Stimulated activated naive CD8-positive, alpha-beta T cell treated with anti-CD3 and anti-CD28 coated beads, Interleukin-15, Interleukin-2, amounts not matched to agents 100 U/mL and 50 U/mL, for 24 hours (primary cell): Measurements from ENCODE around the gene SERTAD1.
"Not testable (repeated sequence)": the region's sequence is repeated elsewhere in the genome, so short reads cannot be mapped to it uniquely, and the experiment has no call there.

Experiments used
- ATAC-seq: fragments of 150-1000 bp; cut with Tn5 transposase; one replicate; pipeline ENCODE4 v1.10.0; 2021
- DNase-seq: peaks from one replicate; pipeline ENCODE4 v3.0.0; 2021

SERTAD1 gene, protein sequence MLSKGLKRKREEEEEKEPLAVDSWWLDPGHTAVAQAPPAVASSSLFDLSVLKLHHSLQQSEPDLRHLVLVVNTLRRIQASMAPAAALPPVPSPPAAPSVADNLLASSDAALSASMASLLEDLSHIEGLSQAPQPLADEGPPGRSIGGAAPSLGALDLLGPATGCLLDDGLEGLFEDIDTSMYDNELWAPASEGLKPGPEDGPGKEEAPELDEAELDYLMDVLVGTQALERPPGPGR

DNA sequence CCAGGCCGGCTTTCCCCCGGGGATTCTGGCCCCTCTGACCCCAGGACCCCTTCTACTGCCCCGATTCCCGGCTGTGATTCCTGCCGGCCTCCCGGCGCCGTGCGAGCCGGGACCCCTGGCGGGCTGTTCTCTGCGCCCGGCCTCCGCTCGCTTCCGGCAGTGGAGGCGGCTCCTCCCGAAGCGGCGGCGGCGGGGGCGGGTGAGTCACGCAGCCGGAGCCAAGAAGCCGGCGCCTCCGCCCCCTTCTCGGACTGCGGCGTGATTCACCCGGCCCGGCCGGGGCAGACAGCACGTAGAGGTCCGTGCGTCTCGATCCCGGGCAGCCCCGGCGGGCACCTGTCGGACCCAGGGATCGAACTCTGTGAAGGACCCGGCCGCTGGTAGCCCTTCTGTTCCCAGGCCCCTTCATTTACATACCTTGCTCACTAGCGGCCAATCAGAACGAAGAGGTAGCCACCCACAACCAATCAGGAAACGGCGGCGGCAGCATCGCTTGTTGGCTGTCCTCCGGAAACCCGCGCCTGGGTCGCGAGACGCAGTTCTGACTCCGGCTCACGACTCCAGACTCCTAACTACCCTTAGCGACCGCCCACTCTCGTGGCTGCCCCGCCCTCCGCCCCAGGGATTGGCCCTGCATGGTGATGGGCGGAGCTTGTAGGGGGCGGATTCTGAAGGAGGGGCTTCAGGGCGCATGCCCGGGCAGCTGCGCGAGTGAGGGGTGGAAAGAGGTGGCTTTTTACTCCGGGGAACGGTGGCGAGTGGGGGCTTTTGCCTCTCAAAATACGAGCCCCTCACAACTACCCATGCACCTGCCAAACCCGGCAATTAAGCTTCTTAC is at the start of gene SERTAD1:
SERTAD1 (minus strand) TSS at position 543 of the 838 bp plus-strand sequence. CDS start 2,446 bp downstream, outside the sequence.
- DNase-seq (peak; percentile 100), ATAC-seq (peak; percentile 90)

DNA sequence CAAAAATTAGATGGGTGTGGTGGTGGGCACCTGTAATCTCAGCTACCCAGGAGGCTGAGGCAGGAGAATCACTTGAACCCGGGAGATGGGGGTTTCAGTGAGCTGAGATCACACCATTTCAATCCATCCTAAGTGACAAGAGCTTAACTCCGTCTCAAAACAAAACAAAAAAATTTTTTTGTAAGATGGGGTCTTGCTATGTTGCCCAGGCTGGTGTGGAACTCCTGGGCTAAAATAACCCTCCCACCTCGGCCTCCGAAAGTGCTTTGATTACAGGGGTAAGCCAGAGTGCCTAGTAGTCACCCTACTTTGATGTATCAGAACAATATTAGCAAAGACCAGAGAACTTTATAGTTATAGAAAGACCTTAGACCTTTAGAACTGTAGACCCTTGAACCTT is 48.9 kb upstream of the SERTAD1 start:
- no peak for ATAC-seq
- no peak for DNase-seq

DNA sequence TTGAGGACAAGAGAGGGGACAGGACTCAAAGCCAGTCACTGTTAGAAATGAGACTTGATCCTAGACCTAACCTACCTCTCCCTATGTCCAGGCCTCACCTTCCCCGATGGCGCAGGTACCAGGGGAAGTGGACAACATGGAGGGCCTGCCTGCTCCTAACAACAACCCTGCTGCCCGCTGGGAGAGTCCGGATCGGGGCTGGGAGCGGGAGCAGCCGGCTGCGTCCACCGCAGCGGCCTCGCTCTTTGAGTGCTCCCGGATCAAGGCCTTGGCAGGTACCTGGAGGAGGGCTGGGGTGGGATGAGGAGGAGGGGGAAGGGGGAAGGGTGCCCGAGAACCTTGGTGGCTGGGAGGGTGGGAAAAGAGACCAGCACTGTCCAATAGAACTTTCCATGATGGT is 46.7 kb upstream of the SERTAD1 start:
- ATAC-seq (no peak), DNase-seq (no peak)

DNA sequence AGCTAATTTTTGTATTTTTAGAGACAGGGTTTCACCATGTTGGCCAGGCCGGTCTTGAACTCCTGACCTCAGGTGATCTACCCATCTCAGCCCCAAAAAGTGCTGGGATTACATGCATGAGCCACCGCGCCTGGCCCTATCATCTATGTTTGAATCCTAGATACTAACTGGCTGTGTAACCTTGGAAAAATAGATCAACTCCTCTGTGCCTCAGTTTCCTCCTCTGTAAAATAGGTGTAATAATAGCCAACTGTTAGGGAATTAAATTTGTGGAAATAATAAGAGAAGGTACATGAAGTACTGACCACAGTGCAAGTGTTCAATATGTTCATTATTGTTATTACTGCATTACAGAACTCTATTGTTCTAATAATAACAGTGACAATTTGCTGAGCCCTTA is 45.3 kb upstream of the SERTAD1 start:
- DNase-seq (no peak), ATAC-seq (no peak)

DNA sequence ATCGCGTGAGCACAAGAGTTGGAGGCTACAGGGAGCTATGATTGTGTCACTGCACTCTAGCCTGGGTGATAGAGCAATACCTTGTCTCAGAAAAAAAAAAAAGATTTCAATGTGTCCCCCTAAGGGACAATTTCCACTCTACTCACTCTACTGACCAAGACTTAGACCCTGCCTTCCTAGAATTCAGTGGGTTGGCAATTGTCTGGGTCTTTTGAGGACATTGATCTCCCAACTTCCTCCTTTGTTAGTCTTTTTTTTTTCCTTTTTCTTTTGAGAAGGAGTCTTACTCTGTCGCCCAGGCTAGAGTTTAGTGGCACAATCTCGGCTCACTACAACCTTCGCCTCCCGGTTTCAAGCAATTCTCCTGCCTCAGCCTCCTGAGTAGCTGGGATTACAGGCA is 43.2 kb upstream of the SERTAD1 start:
- DNase-seq: no peak
- ATAC-seq: no peak

DNA sequence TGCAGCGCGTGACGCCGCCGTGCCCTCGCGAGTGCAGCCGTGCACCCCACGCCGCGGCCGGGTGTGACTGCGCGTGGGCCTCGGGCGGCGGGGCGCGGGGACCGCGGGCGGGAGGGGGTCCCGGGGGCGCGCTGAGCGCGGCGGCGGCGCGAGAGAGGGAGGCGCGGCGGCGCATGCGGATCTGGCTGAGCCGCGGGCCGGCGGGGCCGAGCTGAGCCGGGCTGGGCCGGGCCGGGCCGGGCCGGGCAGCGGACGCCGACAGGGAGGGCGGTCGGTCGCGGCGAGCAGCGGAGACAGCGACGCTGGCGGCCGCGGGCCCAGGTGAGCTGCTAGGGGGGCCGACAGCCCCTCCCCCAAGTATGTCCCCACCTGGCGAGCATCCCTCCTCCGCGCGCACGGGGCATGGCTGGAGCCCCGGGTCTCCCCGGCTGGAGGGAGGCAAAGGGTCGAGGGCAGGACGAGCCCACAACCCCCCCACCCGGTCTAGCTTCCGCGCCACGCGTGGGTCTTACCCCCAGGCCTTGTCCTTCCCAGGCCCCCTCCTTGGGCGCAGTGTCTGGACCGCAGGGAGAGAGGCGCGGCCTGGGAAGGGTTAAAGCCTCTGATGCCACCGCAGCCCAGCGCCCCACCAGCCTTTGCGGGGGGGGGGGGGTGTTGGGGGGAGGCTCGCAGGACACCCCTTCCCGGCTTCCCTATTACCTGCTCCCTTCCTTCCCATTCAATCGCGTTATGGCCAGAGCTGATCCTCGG is 41.4 kb upstream of the SERTAD1 start, which contains the start of gene SPTBN4:
SPTBN4 (plus strand) TSS at position 17 of the 750 bp plus-strand sequence. CDS start 5,621 bp downstream, outside the sequence.
- ATAC-seq (no peak), DNase-seq (no peak)

DNA sequence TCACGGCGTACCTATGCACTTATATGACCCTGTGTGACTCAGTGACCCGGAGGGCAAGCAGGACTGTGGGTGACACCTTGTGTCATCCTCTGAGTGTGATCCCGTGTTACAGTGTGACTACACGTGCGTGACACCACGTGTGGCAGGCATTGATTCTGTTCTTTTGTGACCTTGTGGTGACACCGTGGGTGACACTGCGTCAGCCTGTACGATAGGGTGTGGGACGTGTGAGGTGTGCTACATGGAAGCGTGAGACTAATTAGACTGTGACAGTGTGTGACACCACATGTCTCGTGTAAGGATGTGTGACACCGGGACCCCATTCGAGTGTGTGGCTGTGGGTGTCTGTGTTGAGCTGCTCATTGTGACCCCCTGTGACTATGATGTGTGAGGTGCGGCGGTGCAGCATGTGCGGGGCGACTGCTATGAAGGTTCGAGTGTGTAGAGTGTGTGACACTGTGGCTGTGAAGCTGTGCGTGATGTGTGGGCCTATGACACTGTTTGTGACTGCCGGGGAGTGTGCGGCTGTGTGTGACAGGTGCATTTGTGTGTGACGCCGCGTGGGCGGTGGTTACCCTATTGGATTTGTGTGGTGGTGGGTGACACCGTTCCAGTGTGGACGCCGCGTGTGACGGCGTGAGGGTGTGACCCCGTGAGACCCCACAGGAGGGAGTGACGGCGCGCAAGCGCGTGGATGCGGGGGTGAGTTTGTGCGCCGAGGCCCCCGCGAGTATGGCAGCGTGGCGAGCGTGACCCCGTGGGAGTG is 40.6 kb upstream of the SERTAD1 start:
- DNase-seq (peak; percentile 72), ATAC-seq (peak; percentile 75)

DNA sequence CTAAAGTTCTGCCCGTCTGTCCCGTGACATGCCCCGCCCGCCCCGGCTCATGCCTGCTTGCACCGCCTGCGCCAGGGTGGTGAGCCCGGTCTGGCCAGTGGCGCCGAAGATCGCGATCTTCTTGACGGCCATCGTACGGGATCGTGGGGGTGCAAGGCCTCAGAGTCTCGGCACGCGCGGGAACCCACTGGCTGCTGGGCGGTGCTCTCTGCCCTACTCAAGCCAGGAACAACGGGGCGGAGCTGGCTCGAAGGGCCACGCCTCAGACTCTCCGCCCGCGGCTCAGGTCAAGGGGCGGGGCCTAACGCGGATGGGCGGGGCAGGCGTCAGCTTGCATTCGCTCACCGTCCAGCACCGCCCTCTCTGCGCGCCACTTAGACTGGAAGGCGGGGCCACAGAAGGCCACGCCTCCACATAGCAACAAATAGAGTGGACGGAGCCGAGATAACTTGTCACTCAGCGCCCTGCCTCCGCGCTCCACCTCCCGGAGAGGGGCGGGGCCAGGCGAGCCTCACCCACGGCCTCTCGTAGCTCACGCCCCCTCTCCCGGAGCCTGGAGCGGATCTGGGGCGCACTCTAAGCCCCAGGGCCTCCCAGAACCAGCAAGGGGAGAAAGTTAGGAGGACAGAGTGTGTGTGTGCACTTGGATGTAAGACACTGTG is 39.9 kb upstream of the SERTAD1 start, which contains the start of gene BLVRB:
BLVRB (minus strand) TSS at position 189 of the 662 bp plus-strand sequence; CDS start at position 132, 57 bp downstream.
- peak; percentile 100 for DNase-seq

DNA sequence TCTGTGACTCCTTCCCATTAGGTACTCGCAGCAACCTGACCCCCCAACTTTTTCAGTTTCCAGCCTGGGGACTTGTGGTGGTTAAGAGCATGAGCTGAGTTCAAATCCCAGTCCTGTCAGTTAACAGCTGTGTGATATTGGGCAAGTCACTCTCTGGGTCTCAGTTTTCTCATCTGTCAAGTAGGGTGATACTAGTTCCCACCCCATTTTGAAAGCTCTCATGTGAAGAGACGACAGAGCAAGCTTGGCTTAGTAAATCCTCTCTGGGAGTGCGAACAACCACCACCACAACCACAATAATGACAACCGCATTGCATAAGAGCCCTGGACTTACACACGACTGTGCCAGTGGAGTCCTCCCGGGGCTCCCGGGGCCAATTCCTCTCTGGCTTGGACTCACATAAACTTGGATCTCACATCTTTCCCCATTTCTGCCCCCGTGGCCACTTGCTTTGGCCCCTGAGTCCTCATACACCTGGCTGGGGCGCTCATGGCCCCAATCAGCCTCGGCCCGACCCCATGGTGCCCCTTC is 39.3 kb upstream of the SERTAD1 start:
- DNase-seq (no peak), ATAC-seq (no peak)

More for the DNA sequence above, 39.9 kb upstream of the SERTAD1 start, which contains the start of gene BLVRB:
- peak; percentile 90 for ATAC-seq

DNA sequence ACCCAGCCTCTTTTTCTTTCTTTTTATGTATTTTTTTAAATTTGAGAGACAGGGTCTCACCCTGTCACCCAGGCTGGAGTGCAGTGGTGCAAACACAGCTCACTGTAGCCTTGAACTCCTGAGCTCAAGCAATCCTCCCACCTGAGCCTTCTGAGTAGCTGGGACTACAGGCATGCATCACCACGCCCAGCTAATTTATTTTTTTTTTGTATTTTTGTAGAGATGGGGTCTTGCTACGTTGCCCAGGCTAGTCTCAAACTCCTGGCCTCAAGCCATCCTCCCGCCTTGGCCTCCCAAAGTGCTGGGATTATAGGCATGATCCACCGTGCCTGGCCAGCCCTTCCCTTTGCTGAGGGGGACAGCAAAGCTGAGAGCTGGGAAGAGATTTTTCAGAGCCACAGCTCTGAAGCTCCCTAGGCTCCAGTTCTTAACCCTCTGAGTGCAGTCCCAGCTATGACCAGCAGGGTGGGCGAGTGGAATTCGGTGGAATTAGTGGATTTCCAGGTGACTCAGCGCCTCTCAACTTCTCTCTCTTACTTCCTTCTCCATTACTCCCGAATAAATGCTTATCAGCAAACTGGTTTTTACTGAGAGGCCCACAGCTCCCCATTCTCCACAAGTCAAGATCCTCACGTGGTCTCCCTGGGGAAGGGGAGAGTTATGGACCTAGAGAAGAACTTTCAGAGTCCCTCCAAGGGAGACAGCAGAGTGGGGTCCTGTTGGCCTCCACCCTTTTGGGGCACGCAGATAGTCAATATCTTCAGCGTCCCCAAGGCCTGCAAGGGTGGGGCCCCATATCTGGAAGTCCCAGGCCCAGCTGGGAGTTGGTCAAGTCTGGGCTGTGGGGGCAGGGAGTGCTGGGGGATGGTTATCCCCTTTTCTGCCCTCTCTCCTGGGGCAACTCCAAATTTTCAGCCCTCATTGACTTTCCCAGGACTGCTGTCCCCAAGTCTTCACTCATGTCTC is 38.5 kb upstream of the SERTAD1 start:
- ATAC-seq (no peak), DNase-seq (peak; percentile 86)

DNA sequence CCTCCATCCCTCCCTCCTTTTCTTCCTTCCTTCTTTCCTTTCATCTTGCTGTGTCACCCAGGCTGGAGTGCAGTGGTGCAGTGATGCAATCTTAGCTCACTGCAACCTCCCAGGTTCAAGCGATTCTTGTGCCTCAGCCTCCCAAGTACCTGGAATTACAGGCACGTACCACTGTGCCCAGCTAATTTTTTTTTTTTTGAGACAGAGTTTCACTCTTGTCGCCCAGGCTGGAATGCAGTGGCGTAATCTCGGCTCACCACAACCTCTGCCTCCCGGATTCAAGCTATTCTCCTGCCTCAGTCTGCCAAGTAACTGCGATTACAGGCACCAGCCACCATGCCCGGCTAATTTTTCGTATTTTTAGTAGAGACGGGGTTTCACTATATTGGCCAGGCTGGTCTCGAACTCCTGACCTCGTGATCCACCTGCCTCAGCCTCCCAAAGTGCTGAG is 37.8 kb upstream of the SERTAD1 start:
- not testable (repeated sequence) for DNase-seq, ATAC-seq

DNA sequence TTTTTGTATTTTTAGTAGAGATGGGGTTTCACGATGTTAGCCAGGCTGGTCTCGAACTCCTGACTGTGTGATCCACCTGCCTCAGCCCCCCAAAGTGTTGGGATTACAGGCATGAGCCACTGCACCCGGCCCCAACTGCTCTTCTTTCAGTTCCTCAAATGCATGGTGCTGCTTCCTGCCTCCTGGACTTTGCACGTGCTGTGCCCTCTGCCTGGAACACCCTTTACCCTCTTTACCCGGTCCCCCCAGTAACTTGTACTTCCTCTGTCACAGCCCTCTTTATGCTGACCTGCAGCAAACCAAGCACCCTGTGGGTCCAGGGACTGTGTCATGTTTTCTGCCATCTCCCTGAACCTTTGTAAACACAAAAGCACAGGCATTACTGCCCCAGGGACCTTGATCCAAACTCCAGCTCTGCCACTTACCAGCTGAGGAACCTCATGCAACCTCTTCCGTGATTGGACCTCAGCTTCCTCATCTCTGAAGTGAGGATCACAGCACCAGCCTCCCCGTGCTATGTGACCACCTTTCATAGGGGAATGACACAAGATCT is 36.0 kb upstream of the SERTAD1 start:
- DNase-seq (no peak), ATAC-seq (no peak)

DNA sequence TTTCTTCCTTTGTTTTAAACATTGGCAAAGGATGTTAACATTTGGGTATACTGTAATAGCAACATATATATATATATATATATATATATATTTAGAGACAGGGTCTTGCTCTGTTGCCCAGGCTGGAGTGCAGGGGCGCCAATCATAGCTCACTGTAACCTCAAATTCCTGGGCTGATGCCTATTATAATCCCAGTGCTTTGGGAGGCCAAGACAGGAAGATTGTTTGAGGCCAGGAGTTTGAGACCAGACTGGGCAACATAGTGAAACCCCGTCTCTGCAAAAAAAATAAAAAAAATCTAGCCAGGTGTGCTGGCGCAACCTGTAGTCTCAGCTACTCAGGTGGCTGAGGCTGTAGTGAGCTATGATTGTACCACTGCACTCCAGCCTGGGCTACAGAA is 34.4 kb upstream of the SERTAD1 start:
- no peak for DNase-seq
- ATAC-seq: no peak

DNA sequence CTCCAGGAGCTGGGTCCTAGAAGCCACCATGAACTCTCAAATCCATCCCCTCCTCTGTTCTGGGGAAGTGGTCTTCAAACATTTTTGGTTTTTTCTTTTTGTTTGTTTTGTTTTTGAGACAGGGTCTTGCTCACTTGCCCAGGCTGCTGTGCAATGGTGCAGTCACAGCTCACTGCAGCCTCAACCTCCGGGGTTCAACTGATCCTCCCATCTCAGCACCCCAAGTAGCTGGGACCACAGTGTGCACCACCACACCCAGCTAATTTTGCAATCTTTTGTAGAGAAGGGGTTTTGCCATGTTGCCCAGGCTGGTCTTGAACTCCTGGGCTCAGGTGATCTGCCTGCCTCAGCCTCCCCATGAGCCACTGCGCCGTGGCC is 32.8 kb upstream of the SERTAD1 start:
- no peak for DNase-seq
- no peak for ATAC-seq

DNA sequence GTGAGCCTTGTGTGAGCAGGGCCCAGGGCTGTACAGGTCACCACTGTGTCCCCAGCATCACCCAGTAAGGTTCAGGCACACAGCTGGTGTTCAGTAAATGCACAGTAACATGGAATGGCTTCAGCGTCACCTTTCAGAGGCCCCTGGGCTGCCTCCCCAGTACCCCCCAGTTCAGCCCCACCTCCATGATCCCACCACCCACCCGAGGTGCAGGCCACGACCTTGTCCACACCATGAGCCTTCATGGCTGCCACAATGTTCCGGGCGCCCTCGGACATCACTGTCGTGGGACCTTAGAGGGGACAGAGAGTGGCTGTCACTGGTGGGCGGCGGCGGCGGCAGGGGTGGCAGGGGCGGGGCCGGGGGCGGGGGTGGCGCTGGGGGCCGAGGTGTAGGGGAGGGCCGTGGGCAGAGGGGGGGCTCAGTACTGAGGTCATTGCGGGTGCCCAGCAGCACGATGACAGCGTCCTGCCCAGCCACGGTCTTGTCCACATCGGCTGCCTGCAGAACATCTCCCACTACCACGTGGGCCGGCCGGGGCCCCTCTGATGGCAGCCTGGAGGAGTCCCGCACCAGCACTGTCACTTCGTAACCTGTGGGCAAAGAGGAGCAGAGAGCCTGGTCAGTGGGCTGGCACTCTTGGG is 32.3 kb upstream of the SERTAD1 start:
- no peak for DNase-seq

DNA sequence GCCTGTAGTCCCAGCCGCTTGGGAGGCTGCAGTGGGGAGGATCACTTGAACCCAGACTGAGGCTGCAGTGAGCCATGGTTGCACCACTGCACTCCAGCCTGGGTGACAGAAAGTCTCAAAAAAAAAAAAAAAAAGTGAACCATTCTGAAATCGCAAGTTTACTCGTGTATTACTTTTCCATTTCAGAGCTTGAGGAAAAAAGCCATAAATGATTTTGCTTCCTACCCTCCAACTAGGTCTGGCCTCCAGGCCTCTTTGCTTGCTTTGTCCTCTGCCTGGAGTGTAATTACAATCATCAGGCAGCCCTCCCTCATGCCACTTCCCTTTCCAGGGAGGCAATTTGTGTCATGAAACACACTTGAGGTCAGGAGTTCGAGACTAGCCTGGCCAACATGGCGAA is 31.3 kb upstream of the SERTAD1 start:
- DNase-seq: no peak
- no peak for ATAC-seq

More for the DNA sequence above, 32.3 kb upstream of the SERTAD1 start:
- no peak for ATAC-seq

DNA sequence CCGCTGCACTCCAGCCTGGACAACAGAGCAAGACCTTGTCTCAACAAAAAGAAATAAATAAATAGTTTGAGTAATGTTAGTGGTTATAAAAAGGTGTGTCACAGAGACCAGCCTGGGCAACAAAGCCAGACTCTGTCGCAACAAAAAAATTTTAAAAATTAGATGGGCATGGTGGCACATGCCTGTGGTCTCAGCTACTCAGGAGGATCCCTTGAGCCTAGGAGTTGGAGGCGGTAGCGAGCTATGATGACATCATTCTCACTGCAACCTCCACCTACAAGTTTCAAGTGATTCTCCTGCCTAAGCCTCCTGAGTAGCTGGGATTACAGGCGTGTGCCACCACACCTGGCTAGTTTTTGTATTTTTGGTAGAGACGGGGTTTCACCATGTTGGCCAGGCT is 28.2 kb upstream of the SERTAD1 start:
- not testable (repeated sequence) for ATAC-seq, DNase-seq

DNA sequence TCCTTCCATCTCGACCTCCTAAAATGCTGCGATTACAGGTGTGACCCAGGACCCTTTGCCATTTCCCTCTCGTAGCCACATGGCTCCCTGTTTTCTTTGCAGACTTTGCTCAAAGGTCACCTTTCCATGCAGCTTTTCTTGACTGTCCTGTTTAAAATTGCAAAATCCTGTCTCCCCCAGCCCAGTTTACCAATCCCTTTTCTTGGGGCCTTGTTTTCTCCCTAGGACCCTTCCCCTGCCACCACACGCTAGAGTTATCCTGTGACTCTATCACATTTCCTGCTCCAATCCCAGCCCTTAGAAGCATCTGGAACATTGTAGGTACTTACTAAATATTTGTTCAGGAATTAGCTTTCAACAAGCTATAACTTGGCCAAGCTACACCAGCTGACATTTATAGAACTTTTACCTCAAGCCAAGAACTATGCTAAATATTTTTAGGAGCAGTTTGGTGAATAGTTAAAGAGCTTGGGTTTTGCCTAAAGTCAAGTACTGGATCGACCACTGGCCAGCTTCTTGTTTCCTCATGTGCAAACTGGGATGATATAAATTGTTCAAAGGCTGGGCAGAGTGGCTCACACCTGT is 27.5 kb upstream of the SERTAD1 start:
- no peak for ATAC-seq
- no peak for DNase-seq
